Activated B cell treated with CpG ODN at 0.5 μM for 24 hours (primary cell): Measurements from ENCODE around the gene BBS7. TPM values are rescaled to one million over a fixed set of nuclear protein-coding genes. Genes with fewer than 3 reads are reported as not detected.
A peak's percentile ranks its signal among the peaks of the same experiment; 100 is the strongest.

ENCODE experiments used
- ATAC-seq: fragments of 200-7000 bp; cut with Tn5 transposase; one replicate; pipeline ENCODE4 v1.10.0; 2021; ENCODE audit warnings: low read depth, mild to moderate bottlenecking, moderate library complexity
- CTCF ChIA-PET: fragments of 350-600 bp; sonication (Branson Sonifier 250); formaldehyde crosslinking; loops from one replicate; lab custom pipeline; 2021; ENCODE audit warnings: antibody characterized with exemption; lab: Charles Lee
- POLR2A ChIA-PET: fragments of 350-600 bp; sonication (Branson Sonifier 250); formaldehyde crosslinking; loops from one replicate; lab custom pipeline; 2021; ENCODE audit warnings: antibody characterized with exemption; lab: Charles Lee
- DNase-seq: peaks from one replicate; pipeline ENCODE4 v3.0.0; 2022
- H3K27ac Mint-ChIP-seq: one replicate; pipeline ENCODE4 v1.8.0; 2020; ENCODE audit warnings: mixed read lengths
- H3K27me3 Mint-ChIP-seq: one replicate; pipeline ENCODE4 v1.8.0; 2021; ENCODE audit warnings: mixed read lengths
- H3K36me3 Mint-ChIP-seq: one replicate; pipeline ENCODE4 v1.8.0; 2021; ENCODE audit warnings: low read depth, mixed read lengths
- H3K4me1 Mint-ChIP-seq: one replicate; pipeline ENCODE4 v1.8.0; 2021; ENCODE audit warnings: mixed read lengths
- H3K4me3 Mint-ChIP-seq: one replicate; pipeline ENCODE4 v1.8.0; 2020; ENCODE audit warnings: mild to moderate bottlenecking, mixed read lengths
- H3K9me3 Mint-ChIP-seq: one replicate; pipeline ENCODE4 v1.8.0; 2020; ENCODE audit warnings: mixed read lengths
- intact Hi-C: fragments of 100-400 bp; cut with micrococcal nuclease; formaldehyde crosslinking; loops from one replicate; pipeline ENCODE4 v1.15.1; 2024
- total RNA-seq: library from RNA; stranded (reverse); gene quantifications from 2 replicates; pipeline ENCODE4 v1.2.3, GENCODE V29; 2022
- TF ChIP-seq, protein P1 (sequence below): fragments of 200-600 bp; IDR thresholded peaks from one replicate; pipeline ENCODE4 v1.8.0; 2022; ENCODE audit warnings: antibody characterized with exemption, mild to moderate bottlenecking

BBS7 gene
- total RNA-seq, 1 donor from 2014 or later, result 9.4 TPM

DNA sequence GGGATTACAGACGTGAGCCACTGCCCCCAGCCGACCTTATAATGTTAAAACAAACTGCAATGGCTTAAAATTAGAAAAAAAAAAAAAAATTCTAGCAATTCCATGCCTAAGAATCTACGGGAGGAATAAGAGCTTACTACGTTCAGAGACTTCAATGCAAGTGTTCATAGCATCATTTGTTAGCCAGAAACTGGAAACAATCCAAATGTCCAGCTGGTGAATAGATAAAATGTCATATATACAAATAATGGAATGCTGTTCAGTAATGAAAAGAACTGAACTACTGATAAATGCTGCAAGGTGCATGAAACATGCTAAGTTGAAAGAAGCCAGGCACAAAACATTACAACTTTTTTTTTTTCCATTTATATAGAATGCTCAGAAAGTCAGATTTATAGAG, 63.9 kb downstream of the BBS7 start:
- no peak for ATAC-seq
- ChIA-PET POLR2A (no interaction called here), CTCF (no interaction called here)
- no peak overlapping the region for H3K4me3 Mint-ChIP-seq
- peaks cover 73% of the 10 kb centered on the region for H3K36me3 Mint-ChIP-seq
- TF ChIP-seq, protein P1, sequence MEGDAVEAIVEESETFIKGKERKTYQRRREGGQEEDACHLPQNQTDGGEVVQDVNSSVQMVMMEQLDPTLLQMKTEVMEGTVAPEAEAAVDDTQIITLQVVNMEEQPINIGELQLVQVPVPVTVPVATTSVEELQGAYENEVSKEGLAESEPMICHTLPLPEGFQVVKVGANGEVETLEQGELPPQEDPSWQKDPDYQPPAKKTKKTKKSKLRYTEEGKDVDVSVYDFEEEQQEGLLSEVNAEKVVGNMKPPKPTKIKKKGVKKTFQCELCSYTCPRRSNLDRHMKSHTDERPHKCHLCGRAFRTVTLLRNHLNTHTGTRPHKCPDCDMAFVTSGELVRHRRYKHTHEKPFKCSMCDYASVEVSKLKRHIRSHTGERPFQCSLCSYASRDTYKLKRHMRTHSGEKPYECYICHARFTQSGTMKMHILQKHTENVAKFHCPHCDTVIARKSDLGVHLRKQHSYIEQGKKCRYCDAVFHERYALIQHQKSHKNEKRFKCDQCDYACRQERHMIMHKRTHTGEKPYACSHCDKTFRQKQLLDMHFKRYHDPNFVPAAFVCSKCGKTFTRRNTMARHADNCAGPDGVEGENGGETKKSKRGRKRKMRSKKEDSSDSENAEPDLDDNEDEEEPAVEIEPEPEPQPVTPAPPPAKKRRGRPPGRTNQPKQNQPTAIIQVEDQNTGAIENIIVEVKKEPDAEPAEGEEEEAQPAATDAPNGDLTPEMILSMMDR, result no peak
- no peaks in the 10 kb centered on the region for H3K9me3 Mint-ChIP-seq
- no peaks in the 10 kb centered on the region for H3K27me3 Mint-ChIP-seq
- H3K4me1 Mint-ChIP-seq, result peaks cover 13% of the 10 kb centered on the region
- intact Hi-C loops, result no loop called here
- no peak for DNase-seq
- H3K27ac Mint-ChIP-seq, result no peak overlapping the region

DNA sequence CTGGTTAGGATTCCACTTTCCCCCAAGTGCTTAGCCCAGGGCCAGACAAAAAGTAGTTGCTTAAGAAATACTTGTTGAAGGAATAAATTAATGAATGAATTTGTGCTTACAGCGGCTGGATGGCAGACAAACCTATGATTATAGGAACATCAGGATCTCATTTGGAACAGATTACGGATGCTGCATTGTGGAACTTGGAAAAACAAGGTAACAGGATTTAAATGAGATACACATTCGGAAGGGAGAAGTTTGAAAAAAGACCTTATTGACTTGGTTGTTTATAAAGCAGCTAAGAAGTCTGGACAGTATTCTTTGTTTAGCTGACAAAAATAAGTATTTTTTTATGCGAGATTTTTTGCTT, 68.6 kb downstream of the BBS7 start:
- TF ChIP-seq, protein P1, result no peak
- no peaks in the 10 kb centered on the region for H3K27me3 Mint-ChIP-seq
- DNase-seq, result no peak
- H3K36me3 Mint-ChIP-seq, result peaks cover 43% of the 10 kb centered on the region
- H3K4me3 Mint-ChIP-seq, result peak overlapping the region; percentile 96
- ChIA-PET POLR2A (interaction anchor here (0.8 to 2.6 kb wide), 7 partner anchors 8 to 129 kb away, joined by 3 to 22 read pairs (median 6); partner anchors contain the start of genes ANXA5, BBS7 and CCNA2), CTCF (interaction anchor here (0.7 kb wide), 1 partner anchor 105 kb away, joined by 3 read pairs; the partner anchor contains the start of gene ANXA5)
- no peaks in the 10 kb centered on the region for H3K9me3 Mint-ChIP-seq
- H3K4me1 Mint-ChIP-seq, result peaks cover 31% of the 10 kb centered on the region
- ATAC-seq, result no peak
- intact Hi-C loops, result loop anchor here (1.0 to 5.0 kb wide), 6 partner anchors 22 to 1121 kb away; partner anchors contain the start of genes ANXA5, BBS12, BBS7 and BLTP1
- H3K27ac Mint-ChIP-seq, result peak overlapping the region; percentile 100

DNA sequence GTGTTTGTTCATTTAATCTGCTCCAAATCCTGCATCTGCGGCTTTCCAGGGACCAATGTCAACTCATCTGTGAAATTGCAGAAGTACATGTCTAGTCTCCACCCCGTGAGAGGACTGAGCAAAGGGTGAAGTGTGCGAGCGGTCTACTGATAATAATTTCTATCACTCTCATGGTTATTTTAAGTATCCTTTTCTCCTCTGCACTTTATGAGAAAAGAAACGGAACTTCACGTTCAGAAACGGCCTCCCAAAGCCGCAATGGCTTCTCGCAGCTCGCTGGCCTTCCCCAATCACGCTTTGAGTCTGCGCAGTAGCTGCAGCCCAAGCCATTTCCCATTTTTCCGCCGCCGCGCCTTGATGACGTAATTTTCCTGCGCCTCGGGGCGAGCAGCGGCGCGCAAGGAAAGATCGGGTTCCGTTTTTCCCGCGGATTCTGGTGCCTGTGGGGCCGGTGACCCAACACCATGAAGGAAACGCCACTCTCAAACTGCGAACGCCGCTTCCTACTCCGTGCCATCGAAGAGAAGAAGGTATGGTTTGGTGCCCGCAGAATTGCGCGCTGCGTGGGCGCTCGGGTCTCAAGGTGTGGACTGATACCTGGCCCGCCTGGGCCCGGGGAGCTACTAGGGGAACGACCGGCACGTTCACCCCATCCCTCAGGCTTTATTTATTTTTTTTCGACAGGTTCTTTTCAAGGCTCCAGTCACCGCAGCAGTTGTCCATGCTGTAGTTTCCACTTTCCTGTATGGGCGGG, 69.1 kb downstream of the BBS7 start, which contains the start of gene EXOSC9:
TSS of gene EXOSC9 (plus strand) at position 363 of the 754 bp plus-strand sequence. CDS start at position 465, 102 bp downstream.
- DNase-seq (peak; percentile 94), ATAC-seq (peak; percentile 81)
- CTCF ChIA-PET, result interaction anchor here (0.7 kb wide), 1 partner anchor 105 kb away, joined by 3 read pairs; the partner anchor contains the start of gene ANXA5
- TF ChIP-seq, protein P1, result no peak
- POLR2A ChIA-PET, result interaction anchor here (0.7 to 2.6 kb wide), 8 partner anchors 8 to 130 kb away, joined by 3 to 22 read pairs (median 4); partner anchors contain the start of genes ANXA5, BBS7 and CCNA2
- peaks cover 31% of the 10 kb centered on the region for H3K4me1 Mint-ChIP-seq
- intact Hi-C loops, result loop anchor here (1.0 to 5.0 kb wide), 6 partner anchors 22 to 1121 kb away; partner anchors contain the start of genes ANXA5, BBS12, BBS7 and BLTP1
- H3K4me3 Mint-ChIP-seq, result peak within 1 kb of the TSS; percentile 96
- no peaks in the 10 kb centered on the region for H3K27me3 Mint-ChIP-seq
- H3K27ac Mint-ChIP-seq, result peak within 1 kb of the TSS; percentile 100
- H3K36me3 Mint-ChIP-seq, result peaks cover 37% of the 10 kb centered on the region
- no peaks in the 10 kb centered on the region for H3K9me3 Mint-ChIP-seq

DNA sequence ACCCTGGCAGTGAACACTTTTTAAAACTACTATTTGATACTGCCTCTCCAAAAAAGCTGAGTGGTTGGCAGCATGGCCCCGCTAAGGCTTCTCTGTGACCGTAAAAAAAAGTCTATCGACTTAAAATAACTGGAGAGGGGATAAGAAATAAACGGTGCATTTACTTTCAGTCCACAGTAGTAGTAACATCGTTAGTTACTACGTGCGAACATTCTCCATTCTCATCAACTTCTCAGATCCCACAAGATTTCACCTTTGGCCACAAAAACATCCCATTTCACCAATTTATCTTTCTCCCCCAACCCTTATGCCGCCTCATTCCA, 69.7 kb downstream of the BBS7 start:
- intact Hi-C loops, result loop anchor here (2.0 to 5.0 kb wide), 2 partner anchors 352 to 1122 kb away; partner anchors contain the start of genes BLTP1 and NUDT6
- peaks cover 31% of the 10 kb centered on the region for H3K4me1 Mint-ChIP-seq
- peaks cover 33% of the 10 kb centered on the region for H3K36me3 Mint-ChIP-seq
- ChIA-PET POLR2A (interaction anchor here (0.6 to 2.6 kb wide), 7 partner anchors 7 to 104 kb away, joined by 3 to 22 read pairs (median 6); partner anchors contain the start of genes ANXA5, BBS7 and CCNA2), CTCF (no interaction called here)
- peak overlapping the region; percentile 96 for H3K4me3 Mint-ChIP-seq
- H3K27ac Mint-ChIP-seq, result peak overlapping the region; percentile 100
- TF ChIP-seq, protein P1, result no peak
- ATAC-seq (peak; percentile 44), DNase-seq (no peak)
- H3K9me3 Mint-ChIP-seq, result no peaks in the 10 kb centered on the region
- no peaks in the 10 kb centered on the region for H3K27me3 Mint-ChIP-seq
